Thyroid gland (tissue), 4 donors: ENCODE measurements around the gene POLR3A.

Experiments used
- CTCF ChIP-seq, 6 experiments: fragments of 200-600 bp in 3 of 6; fragments of 450-650 bp in 3 of 6; sonication (generic) in 3 of 6; IDR thresholded peaks; one replicate each; pipeline ENCODE4 v1.5.1; 2016 to 2019; ENCODE audit warnings: antibody characterized with exemption in 6 of 6, mild to moderate bottlenecking in 2 of 6, inconsistent platforms in 1 of 6, moderate library complexity in 1 of 6
- POLR2A ChIP-seq, 2 donors: fragments of 450-650 bp; IDR thresholded peaks; one replicate each; pipeline ENCODE4 v1.6.1; 2017; ENCODE audit warnings: antibody characterized with exemption in 2 of 2, mild to moderate bottlenecking in 2 of 2, moderate library complexity in 1 of 2

GRCh38 chr10:78011065-78011464, 18.2 kb downstream of the POLR3A start:
- TF ChIP-seq CTCF (IDR thresholded peaks at IDR 0.05) (no peak), POLR2A (IDR thresholded peaks at IDR 0.05) (no peak)
